HG02840 (cell line): ENCODE measurements around the gene AGO4.
A peak's percentile ranks its signal among the peaks of the same experiment; 100 is the strongest.
"Not testable (repeated sequence)": the region's sequence is repeated elsewhere in the genome, so short reads cannot be mapped to it uniquely, and the experiment has no call there.

Experiments used
- ATAC-seq: cut with Tn5 transposase; IDR thresholded peaks from one replicate; pipeline ENCODE4 v1.9.1; 2021; ENCODE audit warnings: mild to moderate bottlenecking, moderate library complexity, moderate number of reproducible peaks; ENCODE audit not compliant: unreplicated experiment, low FRiP score

The AGO4 gene

GRCh38 chr1:35807614-35808449, at the start of gene AGO4:
Gene AGO4, plus strand, starts transcription at chr1:35808016. Its CDS starts 401 bp downstream, at chr1:35808417.
- no peak for ATAC-seq

- ATAC-seq: no peak
Measured at GRCh38 chr1:35762141-35762540, 45.7 kb upstream of the AGO4 start.

GRCh38 chr1:35763201-35763600, 44.6 kb upstream of the AGO4 start:
- ATAC-seq: no peak

GRCh38 chr1:35764283-35764682, 43.5 kb upstream of the AGO4 start:
- no peak for ATAC-seq

GRCh38 chr1:35768350-35769187, 39.2 kb upstream of the AGO4 start:
- ATAC-seq: no peak

- peak; percentile 76 for ATAC-seq
Measured at GRCh38 chr1:35769188-35769758, 38.5 kb upstream of the AGO4 start.

GRCh38 chr1:35773711-35774110, 34.1 kb upstream of the AGO4 start:
- ATAC-seq: no peak

- not testable (repeated sequence) for ATAC-seq
Measured at GRCh38 chr1:35776172-35776571, 31.6 kb upstream of the AGO4 start.

- ATAC-seq: no peak
Measured at GRCh38 chr1:35777109-35777508, 30.7 kb upstream of the AGO4 start.

GRCh38 chr1:35783055-35783583, 24.7 kb upstream of the AGO4 start:
- no peak for ATAC-seq

- ATAC-seq: not testable (repeated sequence)
Measured at GRCh38 chr1:35784364-35784763, 23.5 kb upstream of the AGO4 start.

GRCh38 chr1:35788139-35788538, 19.7 kb upstream of the AGO4 start:
- no peak for ATAC-seq

GRCh38 chr1:35790670-35791069, 17.1 kb upstream of the AGO4 start:
- ATAC-seq: no peak

GRCh38 chr1:35795295-35795694, 12.5 kb upstream of the AGO4 start:
- ATAC-seq: no peak

GRCh38 chr1:35797380-35797779, 10.4 kb upstream of the AGO4 start:
- ATAC-seq: no peak

GRCh38 chr1:35798019-35798418, 9.8 kb upstream of the AGO4 start:
- not testable (repeated sequence) for ATAC-seq

- not testable (repeated sequence) for ATAC-seq
Measured at GRCh38 chr1:35800167-35800887, 7.5 kb upstream of the AGO4 start.

- no peak for ATAC-seq
Measured at GRCh38 chr1:35808450-35809113, 766 bp downstream of the AGO4 start.
